ENCODE data around the gene KRT28.
"Not testable (repeated sequence)": the region's sequence is repeated elsewhere in the genome, so short reads cannot be mapped to it uniquely, and the experiment has no call there.

The KRT28 gene

GRCh38 chr17:40760105-40761016 lies 39.4 kb downstream of the KRT28 start:
- no peaks in the 10 kb centered on the region for H3K27me3 ChIP-seq (replicated peaks)
- H3K4me3 ChIP-seq (ENCODE audit: low read depth, low read length), result no peak overlapping the region
- no peak for TF ChIP-seq CTCF (IDR thresholded peaks at IDR 0.05; ENCODE audit: low read depth, low read length, missing control alignments)
- in situ Hi-C loops (cut with HindIII; ENCODE audit: low pct_ligation_motif_present, low sequenced_read_pairs), result no loop called here
- DNase-seq, result no peak
- no peak overlapping the region for H3K27ac ChIP-seq
- H3K36me3 ChIP-seq (replicated peaks), result no peaks in the 10 kb centered on the region

GRCh38 chr17:40755231-40755630 lies 44.5 kb downstream of the KRT28 start, which contains the start of gene KRT25:
TSS of gene KRT25 (minus strand) at chr17:40755331. CDS start at chr17:40755271, 60 bp downstream.
- in situ Hi-C loops (cut with HindIII; ENCODE audit: low pct_ligation_motif_present, low sequenced_read_pairs), result no loop called here
- Histone ChIP-seq H3K4me3 (ENCODE audit: low read depth, low read length) (no peak within 1 kb of the TSS), H3K27ac (no peak within 1 kb of the TSS), H3K27me3 (replicated peaks) (peaks cover 2% of the 10 kb centered on the region), H3K36me3 (replicated peaks) (no peaks in the 10 kb centered on the region)
- TF ChIP-seq CTCF (IDR thresholded peaks at IDR 0.05; ENCODE audit: low read depth, low read length, missing control alignments), result no peak
- no peak for DNase-seq

- in situ Hi-C loops (cut with HindIII; ENCODE audit: low pct_ligation_motif_present, low sequenced_read_pairs), result no loop called here
- no peak overlapping the region for H3K27ac ChIP-seq
- no peak for TF ChIP-seq CTCF (IDR thresholded peaks at IDR 0.05; ENCODE audit: low read depth, low read length, missing control alignments)
- DNase-seq, result no peak
- H3K36me3 ChIP-seq (replicated peaks), result no peaks in the 10 kb centered on the region
- H3K4me3 ChIP-seq (ENCODE audit: low read depth, low read length), result no peak overlapping the region
- peaks cover 2% of the 10 kb centered on the region for H3K27me3 ChIP-seq (replicated peaks)
Observed at GRCh38 chr17:40753804-40754203, 46.0 kb downstream of the KRT28 start.

- Histone ChIP-seq H3K36me3 (replicated peaks) (no peaks in the 10 kb centered on the region), H3K27me3 (replicated peaks) (peaks cover 2% of the 10 kb centered on the region), H3K4me3 (ENCODE audit: low read depth, low read length) (no peak overlapping the region), H3K27ac (no peak overlapping the region)
- TF ChIP-seq CTCF (IDR thresholded peaks at IDR 0.05; ENCODE audit: low read depth, low read length, missing control alignments), result no peak
- in situ Hi-C loops (cut with HindIII; ENCODE audit: low pct_ligation_motif_present, low sequenced_read_pairs), result no loop called here
- DNase-seq, result no peak
Observed at GRCh38 chr17:40751065-40751464, 48.7 kb downstream of the KRT28 start.

- in situ Hi-C loops (cut with HindIII; ENCODE audit: low pct_ligation_motif_present, low sequenced_read_pairs), result no loop called here
Observed at GRCh38 chr17:40750391-40750790, 49.4 kb downstream of the KRT28 start.

GRCh38 chr17:40748666-40749065 lies 51.1 kb downstream of the KRT28 start:
- H3K27ac ChIP-seq; H3K4me3 ChIP-seq (ENCODE audit: low read depth, low read length); H3K27me3 ChIP-seq (replicated peaks); DNase-seq; H3K36me3 ChIP-seq (replicated peaks); in situ Hi-C loops (cut with HindIII; ENCODE audit: low pct_ligation_motif_present, low sequenced_read_pairs): not testable (repeated sequence)

More at GRCh38 chr17:40750391-40750790, 49.4 kb downstream of the KRT28 start:
- no peaks in the 10 kb centered on the region for H3K36me3 ChIP-seq (replicated peaks)
- H3K27ac ChIP-seq, result no peak overlapping the region
- TF ChIP-seq CTCF (IDR thresholded peaks at IDR 0.05; ENCODE audit: low read depth, low read length, missing control alignments), result no peak
- DNase-seq, result no peak
- peaks cover 2% of the 10 kb centered on the region for H3K27me3 ChIP-seq (replicated peaks)
- H3K4me3 ChIP-seq (ENCODE audit: low read depth, low read length), result no peak overlapping the region
